Left kidney (tissue), 2 donors: Measurements from ENCODE around the gene HS3ST5. TPM values are rescaled to one million over a fixed set of nuclear protein-coding genes. Genes with fewer than 3 reads are reported as not detected.
"Not testable (repeated sequence)": the region's sequence is repeated elsewhere in the genome, so short reads cannot be mapped to it uniquely, and the experiment has no call there.

ENCODE experiments used
- DNase-seq: peaks from one replicate; pipeline ENCODE4 v3.0.0-alpha.2; 2013
- polyA plus RNA-seq: library from polyadenylated mRNA; unstranded; fragments of 120-200 nt; gene quantifications from one replicate; pipeline ENCODE4 v1.2.1, GENCODE V29; 2013; ENCODE audit not compliant: insufficient read length

The HS3ST5 gene
- polyA plus RNA-seq, 1 donor: 1.4 TPM

DNA sequence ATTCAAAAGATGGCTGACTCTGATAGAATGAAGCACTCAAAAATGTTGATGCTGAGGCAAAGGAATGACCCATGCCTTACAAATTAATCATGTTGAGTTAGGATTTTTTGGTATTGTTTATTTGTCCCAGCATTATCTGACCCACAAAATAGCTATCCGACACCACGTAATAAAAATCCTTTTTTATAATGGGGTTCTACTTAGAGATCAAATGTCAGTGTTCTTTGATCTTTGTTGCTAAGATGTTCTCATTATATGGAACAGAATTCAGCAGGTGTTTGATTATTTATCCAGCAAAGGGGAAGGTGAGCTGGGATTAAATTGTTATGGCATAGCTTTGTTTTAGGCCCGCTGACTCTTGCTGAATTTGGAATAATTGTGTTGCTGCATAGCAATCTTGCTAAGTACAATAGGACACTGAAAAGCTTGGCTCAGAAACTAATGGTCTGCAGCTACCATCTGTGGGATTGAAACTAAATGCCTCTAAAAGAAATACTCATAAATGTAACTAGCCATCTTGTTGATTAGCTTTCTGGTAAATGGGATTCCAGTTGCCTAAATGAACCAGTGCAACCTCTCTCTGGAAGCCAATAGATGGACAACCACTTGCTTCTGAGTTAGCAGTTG is 191.6 kb downstream of the HS3ST5 start:
- DNase-seq: no peak

DNA sequence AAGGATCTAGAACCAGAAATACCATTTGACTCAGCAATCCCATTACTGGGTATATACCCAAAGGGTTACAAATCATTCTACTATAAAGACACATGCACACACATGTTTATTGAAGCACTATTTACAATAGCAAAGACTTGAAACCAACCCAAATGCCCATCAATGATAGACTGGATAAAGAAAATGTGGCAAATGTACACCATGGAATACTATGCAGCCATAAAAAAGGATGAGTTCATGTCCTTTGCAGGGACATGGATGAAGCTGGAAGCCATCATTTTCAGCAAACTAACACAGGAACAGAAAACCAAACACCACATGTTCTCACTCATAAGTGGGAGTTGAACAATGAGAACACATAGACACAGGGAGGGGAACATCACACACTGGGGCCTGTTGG is 193.6 kb downstream of the HS3ST5 start:
- DNase-seq: not testable (repeated sequence)

DNA sequence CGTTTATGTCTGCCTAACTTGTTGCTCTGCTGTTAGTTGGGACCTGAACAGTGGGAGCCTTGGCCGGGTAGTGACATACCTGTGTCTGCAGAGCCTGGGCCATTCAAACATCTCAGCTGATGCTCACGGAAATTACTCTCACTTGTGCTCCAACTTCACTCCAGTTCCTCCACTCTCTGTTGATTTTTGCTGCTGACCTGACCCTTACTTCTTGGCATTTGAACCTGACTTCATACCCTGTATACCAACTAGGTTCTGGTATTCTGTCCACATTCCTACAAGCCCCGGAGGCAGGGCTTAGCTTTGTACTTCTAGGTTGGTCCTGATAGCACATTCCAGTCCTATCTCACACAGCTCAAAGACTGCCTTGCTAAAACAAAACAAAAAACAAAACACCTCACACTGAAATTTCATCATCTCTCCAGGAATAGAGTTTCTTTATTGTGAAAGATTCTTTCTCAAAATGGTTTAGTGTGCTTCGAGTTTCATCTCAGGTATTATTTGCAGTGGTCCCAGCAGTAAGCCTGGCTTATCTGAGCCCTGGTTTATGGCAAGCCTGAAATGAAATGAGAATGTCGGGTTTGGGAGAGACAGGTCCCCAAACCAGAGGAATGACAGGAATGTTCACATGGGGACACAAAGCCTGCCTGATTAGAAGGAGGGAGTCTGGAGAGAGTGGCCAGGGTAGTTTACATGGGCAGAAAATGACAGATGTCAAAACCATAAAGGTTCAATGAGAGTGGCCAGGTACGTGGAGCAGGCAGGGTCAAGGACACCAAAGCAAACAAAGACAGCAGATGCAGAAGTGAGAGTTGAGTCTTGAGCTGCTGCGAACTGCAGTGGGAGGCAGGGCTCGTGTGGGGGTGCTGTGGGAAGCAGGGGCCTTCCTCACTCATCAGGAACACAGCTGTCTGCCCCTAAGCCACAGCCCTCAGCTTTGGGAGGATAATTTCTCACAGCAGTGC is 197.7 kb downstream of the HS3ST5 start:
- DNase-seq: no peak

DNA sequence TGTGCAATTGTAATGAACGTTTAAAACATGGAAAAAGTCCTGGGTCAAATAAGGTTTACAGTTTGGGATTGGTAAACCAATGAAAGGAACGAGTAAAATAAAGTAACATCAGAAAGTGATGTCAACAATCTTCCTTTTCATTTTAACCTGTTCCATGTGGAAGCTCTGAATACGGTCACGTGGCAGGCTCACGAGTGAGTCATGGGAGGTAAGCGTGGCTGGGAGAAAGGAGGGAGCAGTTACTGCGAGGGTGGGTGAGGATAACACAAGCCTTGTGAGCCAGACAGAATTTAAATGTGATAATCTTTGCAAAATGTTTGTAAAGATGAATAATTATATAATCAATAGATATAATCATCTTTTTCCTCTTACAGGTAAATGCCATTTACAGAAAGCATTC is 200.6 kb downstream of the HS3ST5 start:
- DNase-seq: no peak

DNA sequence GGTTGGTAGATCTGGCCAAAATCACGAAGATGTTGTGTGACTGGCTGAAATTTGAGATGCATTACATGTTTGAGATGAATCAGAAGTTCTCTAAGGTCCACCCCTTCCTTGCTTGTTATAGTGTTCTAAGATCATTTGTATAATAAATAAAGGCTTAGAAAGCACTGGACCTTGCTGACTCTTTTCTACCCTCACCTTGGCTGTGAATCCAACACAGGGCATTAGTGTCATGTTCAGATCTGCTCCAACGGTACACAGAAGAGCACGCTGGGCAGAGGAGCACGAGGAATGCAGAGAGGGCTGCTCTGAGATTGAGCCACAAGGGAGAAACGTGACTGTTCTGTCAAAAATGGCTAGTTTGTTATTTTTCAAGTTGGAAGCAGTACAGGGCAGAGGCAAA is 202.4 kb downstream of the HS3ST5 start:
- no peak for DNase-seq

DNA sequence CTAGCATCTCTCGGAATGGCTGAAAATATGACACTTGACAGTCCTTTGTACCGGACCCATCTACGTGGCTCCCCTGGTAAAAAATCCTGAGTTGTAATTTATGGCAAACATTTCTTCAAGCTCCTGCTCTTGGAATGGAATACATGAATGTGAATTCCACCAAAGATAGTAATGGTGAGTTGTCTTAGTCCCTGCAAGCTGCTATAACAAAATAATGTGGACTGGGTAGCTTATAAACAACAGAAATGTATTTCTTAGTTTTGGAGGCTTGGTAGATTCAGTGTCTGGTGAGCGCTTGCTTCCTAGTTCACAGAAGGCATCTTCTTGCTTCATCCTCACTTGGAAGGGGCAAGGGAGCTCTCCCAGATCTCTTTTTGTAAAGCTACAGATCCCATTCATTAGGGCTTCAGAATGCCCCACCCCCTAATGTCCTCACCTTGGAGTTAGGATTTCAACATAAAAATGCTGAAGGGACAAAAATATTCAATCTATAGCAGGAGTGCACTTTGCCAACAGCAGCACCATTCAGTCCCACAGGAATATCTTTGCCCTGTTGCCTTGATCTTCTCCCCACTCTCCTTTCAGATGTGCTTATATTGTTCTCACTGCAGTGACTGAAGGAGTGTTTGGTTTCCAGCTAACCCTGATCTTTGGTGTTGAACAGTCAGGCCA is 204.1 kb downstream of the HS3ST5 start:
- DNase-seq: no peak

DNA sequence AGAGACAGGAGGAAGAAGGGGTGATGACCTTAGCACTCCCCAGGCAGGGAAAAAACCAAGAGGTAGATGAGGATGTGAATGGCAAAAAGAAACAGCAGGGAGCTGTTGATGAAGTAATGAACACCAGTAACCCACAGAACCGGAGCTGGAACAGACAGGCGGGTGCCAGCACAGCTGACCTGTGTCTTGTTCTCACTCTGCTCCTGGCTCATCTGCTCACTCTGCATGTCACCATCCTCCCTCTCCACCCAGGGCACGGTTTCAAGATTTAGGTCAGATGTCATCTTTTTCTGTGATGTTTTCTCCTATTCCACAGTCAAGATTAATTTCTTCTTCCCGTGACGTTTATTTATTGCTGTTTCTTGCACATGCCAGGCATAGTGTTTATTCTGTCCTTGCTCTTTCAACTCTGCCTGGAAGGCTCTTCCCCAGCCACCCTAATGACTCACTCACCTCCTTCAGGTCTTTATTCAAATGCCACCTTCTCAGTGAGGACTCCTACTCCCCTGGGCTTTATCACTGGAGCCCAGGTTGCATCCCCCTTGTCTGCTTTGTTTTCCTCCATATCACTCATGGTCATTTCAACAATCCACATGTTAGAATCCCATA is 207.4 kb downstream of the HS3ST5 start:
- peak; percentile 10 for DNase-seq

DNA sequence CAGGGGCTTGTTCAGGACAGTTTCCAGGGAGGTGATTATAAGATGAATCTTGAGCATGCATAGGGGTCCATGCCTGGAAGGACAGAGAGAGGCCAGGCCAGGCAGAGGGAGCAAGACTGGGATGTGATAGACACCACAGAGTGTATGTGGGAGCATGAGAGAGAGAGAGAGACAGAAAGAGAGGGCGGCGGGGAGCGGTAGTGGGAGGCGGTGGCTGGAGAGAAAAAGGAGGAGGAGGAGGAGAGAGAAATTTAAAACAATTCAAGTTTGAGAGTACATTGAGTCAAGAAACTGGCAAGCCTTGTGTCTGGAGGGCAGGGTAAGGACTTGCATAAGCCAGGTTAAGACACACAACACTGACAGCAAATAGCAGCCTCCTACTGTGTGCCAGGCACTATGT is 209.0 kb downstream of the HS3ST5 start:
- no peak for DNase-seq

DNA sequence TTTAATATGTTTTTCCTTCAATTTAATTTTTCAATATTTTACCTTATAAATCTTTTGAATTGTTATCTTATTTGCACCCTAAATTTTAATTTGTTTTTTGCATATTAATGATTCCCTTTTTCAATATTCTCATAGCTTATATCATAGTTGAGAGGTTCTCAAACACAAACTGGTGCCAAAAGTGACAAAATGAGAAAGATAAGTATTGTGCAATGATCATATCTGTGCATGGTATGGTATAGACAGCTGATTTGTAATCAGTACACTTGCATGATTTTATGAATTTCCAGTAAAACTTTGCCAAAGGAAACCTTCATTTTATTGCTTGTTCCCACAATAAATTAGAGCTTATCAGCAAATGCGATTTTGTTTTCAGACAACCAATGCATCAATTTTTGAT is 210.9 kb downstream of the HS3ST5 start:
- DNase-seq: no peak

DNA sequence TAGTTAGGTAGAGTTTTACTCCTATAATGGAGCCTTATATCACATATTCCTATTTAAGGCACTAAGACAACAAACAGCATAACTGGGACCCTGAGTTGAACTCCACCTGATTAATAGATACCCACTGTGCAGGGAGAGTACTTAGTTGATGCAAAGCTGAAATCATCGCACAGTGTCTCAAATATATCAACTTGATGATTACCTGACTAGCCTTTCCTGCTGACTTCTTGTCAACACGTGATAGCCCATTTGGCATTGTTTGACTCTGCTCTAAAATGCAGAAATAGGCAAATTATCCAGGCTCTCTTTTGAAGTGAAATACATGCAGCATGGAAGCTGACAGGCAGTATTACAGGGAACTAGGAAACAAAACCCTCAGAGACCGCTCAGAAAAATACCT is 217.2 kb downstream of the HS3ST5 start:
- DNase-seq: no peak

DNA sequence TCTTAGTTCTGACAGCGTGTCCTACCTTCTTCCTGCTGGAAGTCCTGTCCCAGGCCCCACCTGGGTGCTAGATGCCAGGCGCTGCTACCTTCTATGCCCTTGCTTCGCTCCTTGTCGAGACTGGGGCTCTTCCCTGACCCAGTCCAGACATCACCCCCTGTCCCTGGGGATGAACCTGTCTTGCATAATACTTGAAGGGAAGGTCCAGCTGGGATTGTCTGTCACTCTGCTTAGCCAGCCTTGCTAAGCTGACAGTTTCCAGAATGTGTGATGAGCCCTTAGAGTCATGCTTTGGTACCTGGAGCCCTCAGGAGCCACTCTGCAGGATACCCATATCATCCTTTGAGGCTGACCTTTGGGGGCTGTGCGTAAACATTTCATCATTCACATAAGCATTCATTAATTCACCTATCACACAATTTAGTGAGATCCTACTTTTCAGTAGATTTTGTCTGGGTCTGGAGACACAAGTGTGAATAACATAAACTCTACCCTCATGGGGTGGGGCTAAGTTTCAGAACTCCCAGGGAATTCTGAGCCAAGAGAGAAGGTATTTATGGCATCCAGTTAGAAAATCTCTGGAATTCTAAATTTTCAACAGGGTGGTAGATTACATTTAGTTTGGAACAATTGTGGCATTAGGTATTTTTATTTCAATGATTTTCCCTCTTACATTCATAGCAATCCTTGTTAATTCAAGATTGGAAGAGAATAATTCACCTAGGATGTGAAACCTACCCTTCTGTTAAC is 220.7 kb downstream of the HS3ST5 start:
- DNase-seq: no peak

DNA sequence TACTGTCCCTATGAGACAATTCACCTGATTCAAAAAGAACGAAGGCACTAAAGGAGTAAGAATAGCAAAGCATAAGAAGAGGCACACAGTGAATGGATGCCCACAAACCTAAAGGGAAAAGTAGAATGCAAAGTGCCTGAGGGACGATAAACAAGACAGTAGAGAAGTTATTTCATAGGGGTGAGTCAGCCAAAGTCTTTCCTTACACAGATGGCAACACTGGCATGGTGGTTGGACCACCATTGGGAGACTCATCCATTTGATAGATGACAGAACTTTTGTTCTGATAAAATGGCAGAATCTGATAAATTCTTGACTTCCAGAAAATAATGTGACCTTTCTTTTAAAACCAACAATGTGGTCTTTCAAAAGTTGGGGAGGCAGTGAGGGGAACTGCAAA is 223.8 kb downstream of the HS3ST5 start:
- DNase-seq: no peak

DNA sequence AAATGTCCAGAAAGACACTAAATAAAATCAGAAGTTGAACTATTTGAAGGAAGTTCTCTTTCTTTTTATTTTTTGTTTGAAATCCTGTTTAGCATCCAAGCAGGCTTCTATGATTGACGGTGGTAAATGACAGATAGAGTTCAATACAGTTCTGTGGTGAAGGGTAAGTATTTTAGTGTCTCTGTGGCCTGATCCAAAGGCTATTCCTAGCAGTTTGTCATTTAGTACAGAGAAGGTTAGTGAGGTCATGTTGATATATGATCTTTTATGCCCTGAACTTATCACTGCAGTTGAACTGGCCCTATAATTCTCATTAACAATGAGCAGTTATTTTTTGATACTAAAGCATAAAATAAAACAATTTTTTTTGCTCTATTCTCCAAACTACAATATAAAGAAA is 227.2 kb downstream of the HS3ST5 start:
- no peak for DNase-seq

DNA sequence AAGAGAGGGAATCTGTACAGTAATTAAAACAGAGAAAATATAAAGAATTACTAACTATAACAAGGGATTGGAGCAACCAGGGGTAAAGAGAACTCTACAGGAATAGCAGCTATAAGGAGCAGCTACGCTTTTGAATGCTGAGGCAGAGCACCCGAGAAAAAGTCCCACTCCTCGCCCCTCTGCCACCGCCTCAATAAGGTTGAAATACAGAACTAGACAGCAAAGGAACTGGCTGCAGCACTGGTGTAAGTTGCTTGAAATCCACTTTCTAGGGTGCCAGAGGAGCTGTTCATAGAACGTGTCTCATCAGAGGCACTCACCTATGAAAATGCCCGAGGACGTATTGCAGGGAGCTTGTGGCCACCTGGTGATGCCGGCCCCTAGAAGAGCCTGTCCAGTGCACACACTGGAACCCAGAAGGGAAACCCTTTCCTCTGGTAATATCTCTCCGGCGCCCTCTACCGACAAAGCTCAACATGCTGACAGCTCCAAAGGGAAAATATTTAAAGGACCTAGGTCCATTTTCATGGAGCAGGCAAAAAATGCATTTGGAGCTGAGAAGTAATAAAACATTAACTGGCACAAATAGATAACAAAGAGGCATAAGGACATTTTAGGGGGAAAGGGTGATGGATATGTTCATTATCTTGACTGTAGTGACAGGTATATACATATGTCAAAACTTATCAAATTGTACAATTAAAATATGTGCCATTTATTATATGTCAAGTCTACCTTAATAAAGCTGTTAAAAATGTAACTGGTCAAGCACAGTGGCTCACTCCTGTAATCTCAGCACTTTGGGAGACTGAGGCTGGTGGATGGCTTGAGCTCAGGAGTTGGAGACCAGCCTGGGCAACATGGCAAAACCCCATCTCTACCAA is 234.5 kb downstream of the HS3ST5 start:
- peak; percentile 28 for DNase-seq

DNA sequence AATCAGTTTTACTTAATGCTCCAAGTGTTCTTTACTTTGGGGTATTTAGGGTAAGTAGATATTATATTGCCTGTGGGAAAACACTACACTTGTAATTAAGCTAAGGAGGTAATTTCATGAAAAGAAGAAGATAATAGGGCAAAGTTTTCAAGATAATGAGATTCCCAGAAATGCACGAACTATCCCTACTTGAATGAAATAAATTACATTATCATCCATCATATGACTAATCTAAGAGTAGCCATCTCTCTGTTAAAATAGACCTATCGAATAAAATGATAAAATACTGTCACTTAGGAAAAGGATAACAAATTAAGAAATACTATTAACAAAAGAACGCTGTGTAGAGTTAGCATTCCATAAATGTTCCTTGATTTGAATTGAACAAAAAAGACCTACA is 236.8 kb downstream of the HS3ST5 start:
- DNase-seq: no peak

DNA sequence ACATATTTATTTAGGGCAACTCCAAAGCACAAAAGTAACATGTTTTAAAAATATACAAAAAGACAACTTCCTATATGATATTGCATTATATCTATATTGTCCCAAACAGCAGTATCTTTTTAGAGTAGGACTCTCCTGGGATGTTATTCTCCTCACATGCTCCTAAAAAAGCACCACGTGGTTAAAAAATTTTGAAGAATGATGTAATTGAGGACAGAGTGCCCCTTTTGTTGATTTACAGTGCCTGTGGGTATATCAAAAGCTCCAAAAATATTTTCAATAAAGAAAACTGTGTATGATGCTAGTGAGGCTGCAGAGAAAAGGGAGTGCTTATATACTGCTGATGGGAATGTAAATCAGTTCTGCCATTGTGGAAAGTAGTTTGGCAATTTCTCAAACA is 241.6 kb downstream of the HS3ST5 start:
- no peak for DNase-seq

DNA sequence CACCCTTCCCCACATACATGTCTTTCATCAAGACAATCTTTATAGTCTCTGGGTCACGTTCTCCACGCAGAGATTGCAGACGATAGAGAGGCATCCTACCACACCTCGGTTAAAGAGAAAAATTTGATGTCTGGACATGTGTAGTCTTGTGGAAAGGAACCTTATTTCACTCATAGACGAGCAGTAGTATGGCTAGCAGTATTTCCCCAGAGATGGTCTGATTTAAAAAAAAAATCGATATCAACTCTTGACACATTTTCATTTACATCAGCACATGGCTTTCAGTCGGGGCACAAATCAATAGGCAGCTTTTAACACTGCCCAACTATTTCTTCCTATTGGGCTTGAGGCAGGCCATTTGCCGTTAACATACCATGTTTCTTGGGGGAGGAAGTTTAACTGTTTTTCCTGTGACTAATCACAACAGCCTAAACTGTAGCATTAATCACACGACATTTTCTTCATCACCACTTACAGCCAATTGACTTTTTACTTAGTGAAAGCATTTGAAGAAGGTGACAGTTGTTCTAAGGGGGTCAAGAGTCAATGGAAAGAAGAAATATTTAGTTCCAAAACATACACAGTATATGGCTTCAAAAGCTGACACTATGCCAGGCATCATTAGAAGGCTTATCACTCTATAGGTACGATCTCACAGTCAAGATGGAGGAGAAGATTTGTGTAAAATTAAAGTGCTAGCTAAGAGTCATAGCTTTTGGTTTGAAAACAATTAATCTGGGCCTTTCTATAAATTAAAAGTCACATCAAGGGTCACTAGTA is 242.4 kb downstream of the HS3ST5 start:
- DNase-seq: no peak

DNA sequence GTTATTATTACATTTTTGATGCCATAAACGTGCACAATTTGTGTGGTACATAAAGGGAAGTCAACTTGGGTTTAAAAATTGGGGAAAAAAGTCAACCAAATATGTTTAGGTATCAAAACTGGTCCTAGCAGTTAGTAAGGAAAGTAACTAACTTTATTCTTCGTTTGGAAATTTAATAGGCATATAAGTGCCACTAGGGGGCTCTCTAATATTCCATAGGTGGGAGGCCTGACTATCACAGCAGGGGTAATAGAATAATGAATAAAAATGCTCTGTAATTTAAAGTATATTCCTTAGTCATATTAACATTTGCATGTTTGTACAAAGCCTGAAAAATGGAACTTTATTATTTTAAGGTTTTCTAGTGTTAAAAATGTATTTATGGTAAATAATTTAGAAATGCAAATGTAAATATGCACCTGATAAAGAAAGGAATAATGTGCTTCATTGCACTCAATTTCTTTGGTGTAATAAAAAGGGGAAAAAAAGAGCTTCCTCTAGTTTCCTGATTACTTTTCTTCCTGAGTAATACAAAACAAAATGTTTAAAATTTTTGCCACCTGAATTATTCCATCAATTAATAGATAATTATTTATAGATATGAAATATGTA is 246.2 kb downstream of the HS3ST5 start:
- peak; percentile 31 for DNase-seq

DNA sequence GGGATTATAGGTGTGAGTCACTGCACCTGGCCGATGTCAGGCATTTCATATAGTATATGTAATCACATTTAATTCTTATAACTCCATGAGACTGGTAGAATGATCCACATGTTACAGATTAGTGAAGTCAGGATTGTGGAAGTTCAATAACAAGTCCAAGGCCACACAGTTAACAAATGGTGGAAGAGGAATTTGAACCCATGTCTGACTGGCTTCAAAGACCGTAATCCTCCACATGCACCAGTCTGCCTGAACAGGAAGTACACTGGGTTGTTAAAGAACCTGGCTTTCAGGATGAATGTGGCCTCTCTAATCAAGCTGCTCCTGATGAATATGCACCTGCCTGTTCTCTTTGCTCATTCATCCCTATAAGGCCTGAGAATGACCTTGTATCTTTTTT is 249.9 kb downstream of the HS3ST5 start:
- DNase-seq: no peak

DNA sequence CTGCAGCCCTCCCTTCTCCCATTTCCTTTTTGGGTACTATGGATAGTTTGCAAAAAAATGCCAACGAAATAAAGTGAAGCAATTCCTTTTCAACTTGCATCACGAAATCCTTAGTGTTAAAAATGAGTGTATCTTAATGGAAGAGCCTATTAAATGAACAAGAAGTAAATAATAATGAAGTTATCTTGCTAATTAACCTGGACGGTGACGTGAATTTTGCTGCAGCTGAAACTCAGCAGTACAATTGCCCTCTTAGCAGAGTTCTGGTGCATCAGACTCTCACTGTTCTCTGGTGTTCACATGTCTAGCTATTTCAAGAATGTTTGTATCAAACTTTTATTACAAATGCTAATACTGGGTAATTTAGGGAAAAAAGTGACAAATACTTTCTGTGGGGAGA is 252.2 kb downstream of the HS3ST5 start:
- no peak for DNase-seq
